ENCODE measurements around the gene ANO10. TPM values are rescaled to one million over a fixed set of nuclear protein-coding genes. Genes with fewer than 3 reads are reported as not detected.

ANO10 gene
- total RNA-seq, 4 donors from 2014 or later = 26.7 to 33.9 (median 28.7) TPM

GRCh38 chr3:43319794-43320193 lies 302.0 kb downstream of the ANO10 start:
- H3K36me3 ChIP-seq = no peaks in the 10 kb centered on the region
- TF ChIP-seq, protein P1, sequence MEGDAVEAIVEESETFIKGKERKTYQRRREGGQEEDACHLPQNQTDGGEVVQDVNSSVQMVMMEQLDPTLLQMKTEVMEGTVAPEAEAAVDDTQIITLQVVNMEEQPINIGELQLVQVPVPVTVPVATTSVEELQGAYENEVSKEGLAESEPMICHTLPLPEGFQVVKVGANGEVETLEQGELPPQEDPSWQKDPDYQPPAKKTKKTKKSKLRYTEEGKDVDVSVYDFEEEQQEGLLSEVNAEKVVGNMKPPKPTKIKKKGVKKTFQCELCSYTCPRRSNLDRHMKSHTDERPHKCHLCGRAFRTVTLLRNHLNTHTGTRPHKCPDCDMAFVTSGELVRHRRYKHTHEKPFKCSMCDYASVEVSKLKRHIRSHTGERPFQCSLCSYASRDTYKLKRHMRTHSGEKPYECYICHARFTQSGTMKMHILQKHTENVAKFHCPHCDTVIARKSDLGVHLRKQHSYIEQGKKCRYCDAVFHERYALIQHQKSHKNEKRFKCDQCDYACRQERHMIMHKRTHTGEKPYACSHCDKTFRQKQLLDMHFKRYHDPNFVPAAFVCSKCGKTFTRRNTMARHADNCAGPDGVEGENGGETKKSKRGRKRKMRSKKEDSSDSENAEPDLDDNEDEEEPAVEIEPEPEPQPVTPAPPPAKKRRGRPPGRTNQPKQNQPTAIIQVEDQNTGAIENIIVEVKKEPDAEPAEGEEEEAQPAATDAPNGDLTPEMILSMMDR (IDR thresholded peaks at IDR 0.05) = no peak
- no peak for DNase-seq
- intact Hi-C loops (cut with DNase I) = no loop called here
- WGBS, 2 donors = 91% methylated on average over 3 of the region's 3 CpGs
- H3K27me3 ChIP-seq = no peaks in the 10 kb centered on the region
- H3K9me3 ChIP-seq = no peaks in the 10 kb centered on the region
- peak overlapping the region in 1 of 3 donors; percentile 5 for H3K27ac ChIP-seq
- H3K4me1 ChIP-seq = peaks cover 33 to 35% of the 10 kb centered on the region in 2 donors
- no peak overlapping the region for H3K4me3 ChIP-seq (replicated peaks in 1 of 3)

DNA sequence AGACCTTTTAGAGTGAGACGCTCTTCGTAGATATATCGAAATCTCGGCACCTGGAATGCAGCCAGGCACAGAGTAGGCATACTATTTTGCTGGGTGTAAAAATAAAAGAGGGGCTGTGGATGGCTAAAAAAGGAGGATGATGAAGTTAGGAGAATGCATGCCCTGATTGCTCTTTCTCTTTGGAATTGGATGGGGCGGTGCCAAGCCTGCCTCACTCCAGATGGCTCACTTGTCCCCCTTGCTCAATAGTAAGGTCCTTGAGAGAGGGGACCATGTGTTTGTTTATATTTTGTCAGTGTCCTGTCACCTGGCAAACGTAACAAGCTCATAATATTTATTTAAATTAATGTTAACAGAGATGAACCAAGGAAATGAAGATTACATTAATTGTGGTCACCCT lies 302.4 kb downstream of the ANO10 start:
- H3K4me3 ChIP-seq (replicated peaks in 1 of 3) = no peak overlapping the region
- H3K27me3 ChIP-seq = no peaks in the 10 kb centered on the region
- peaks cover 33 to 35% of the 10 kb centered on the region in 2 donors for H3K4me1 ChIP-seq
- intact Hi-C loops (cut with DNase I) = no loop called here
- TF ChIP-seq POLR2A (IDR thresholded peaks at IDR 0.05) = no peak
- TF ChIP-seq, protein P1 (IDR thresholded peaks at IDR 0.05) = no peak
- 83 to 89% methylated on average over 6 of the region's 6 CpGs for WGBS, 2 donors
- no peaks in the 10 kb centered on the region for H3K36me3 ChIP-seq
- H3K27ac ChIP-seq = peak overlapping the region in 1 of 3 donors; percentile 5
- DNase-seq = no peak
- H3K9me3 ChIP-seq = no peaks in the 10 kb centered on the region

DNA sequence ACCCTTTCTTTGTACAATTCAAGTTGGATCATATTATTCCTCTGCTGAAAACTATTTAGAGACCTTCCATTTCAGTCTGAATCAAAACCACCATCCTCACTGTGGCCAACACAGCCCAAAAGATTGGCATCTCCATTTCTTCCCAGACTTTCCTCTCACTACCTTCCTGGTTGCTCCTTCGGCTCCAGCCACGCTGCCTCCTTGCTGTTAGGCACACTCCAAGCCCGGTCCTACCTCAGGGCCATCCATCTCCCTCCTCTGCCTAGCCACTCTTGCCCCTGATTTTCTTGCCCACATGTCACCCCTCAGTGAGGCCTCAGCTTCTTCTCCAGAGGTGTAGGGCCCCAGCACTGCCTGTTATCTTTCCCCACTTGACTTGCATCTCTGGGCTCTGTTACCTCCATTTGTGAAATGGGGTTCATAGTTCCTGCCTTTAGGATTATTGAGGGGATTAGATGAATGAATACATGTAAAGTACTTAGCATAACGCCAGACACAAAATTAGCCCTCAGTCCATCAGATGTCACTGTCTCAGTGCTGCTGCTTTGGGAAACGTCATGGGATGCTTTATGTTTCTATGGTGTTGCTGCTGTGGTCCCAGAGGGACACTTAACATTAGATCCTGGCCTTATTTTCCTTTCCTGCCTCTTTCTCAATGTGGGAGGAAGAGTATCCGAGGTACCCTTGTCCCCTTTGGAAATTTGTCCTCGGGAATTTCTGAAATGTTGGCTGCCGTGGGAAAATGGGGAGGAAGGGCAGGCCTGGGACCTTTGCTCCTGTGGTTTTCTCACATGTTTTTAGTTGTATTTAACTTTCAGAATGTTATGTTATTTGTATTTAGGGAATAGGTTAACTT lies 304.1 kb downstream of the ANO10 start:
- Histone ChIP-seq H3K9me3 (no peaks in the 10 kb centered on the region), H3K4me3 (replicated peaks in 1 of 3) (no peak overlapping the region), H3K27ac (peak overlapping the region; percentile 2 to 78 (median 62)), H3K36me3 (no peaks in the 10 kb centered on the region), H3K27me3 (no peaks in the 10 kb centered on the region), H3K4me1 (peaks cover 33 to 35% of the 10 kb centered on the region in 2 donors)
- whole genome bisulfite sequencing, 2 donors = 66 to 73% methylated on average over 8 of the region's 8 CpGs
- no peak for DNase-seq
- no peak for TF ChIP-seq POLR2A (IDR thresholded peaks at IDR 0.05)
- TF ChIP-seq, protein P1 (IDR thresholded peaks at IDR 0.05) = no peak
- intact Hi-C loops (cut with DNase I) = no loop called here

- WGBS, 2 donors = 53 to 57% methylated on average over 4 of the region's 4 CpGs
Measured at GRCh38 chr3:43316783-43317460, 304.9 kb downstream of the ANO10 start.

More at GRCh38 chr3:43316783-43317460, 304.9 kb downstream of the ANO10 start:
- Histone ChIP-seq H3K9me3 (no peaks in the 10 kb centered on the region), H3K27ac (peak overlapping the region; percentile 20 to 78 (median 62)), H3K36me3 (no peaks in the 10 kb centered on the region), H3K4me1 (peaks cover 33 to 35% of the 10 kb centered on the region in 2 donors), H3K4me3 (replicated peaks in 1 of 3) (no peak overlapping the region), H3K27me3 (no peaks in the 10 kb centered on the region)
- DNase-seq = no peak
- intact Hi-C loops (cut with DNase I) = no loop called here
- TF ChIP-seq, protein P1 (IDR thresholded peaks at IDR 0.05) = no peak
- no peak for TF ChIP-seq POLR2A (IDR thresholded peaks at IDR 0.05)

Small RNA genes within 50 kb of the gene (small RNA-seq; reads per million reads assigned to genes)
- not detected for gene RF00019

Other genes with a start within 250 kb of the ANO10 start
- 10 to 100 TPM; 33.1 to 45.4 (median 36.6) TPM for gene ABHD5, start 68.9 kb upstream of the ANO10 start, total RNA-seq

Measured in thyroid gland (tissue), 4 donors.